H1 (cell line): ENCODE data around the gene KIF27.
A peak's percentile ranks its signal among the peaks of the same experiment; 100 is the strongest.

Experiments
- BCL11A ChIP-seq, 2 experiments: IDR thresholded peaks; one replicate each; pipeline ENCODE4 v1.6.1; 2011; ENCODE audit warnings: low read depth in 2 of 2, low read length in 2 of 2, mild to moderate bottlenecking in 2 of 2
- CEBPB ChIP-seq: IDR thresholded peaks from 2 replicates; pipeline ENCODE4 v1.6.1; 2012; ENCODE audit warnings: low read depth, low read length
- EP300 ChIP-seq, 2 experiments: IDR thresholded peaks; 1 replicate in 1 of 2; 2 replicates in 1 of 2; pipeline ENCODE4 v1.6.1; 2011 to 2012; ENCODE audit warnings: low read depth in 2 of 2, low read length in 2 of 2, mild to moderate bottlenecking in 2 of 2, borderline replicate concordance in 1 of 2, inconsistent platforms in 1 of 2, moderate library complexity in 1 of 2
- EZH2 ChIP-seq: fragments of 200-600 bp; sonication (generic); IDR thresholded peaks from 2 replicates; pipeline ENCODE4 v1.7.1; 2012; ENCODE audit warnings: low read depth, mild to moderate bottlenecking, moderate library complexity, low read length, inconsistent platforms; ENCODE audit not compliant: severe bottlenecking
- JUN ChIP-seq: IDR thresholded peaks from 2 replicates; pipeline ENCODE4 v1.6.1; 2011; ENCODE audit warnings: low read depth, mild to moderate bottlenecking, improper control_type of control experiment, low read length
- POLR2AphosphoS5 ChIP-seq: IDR thresholded peaks from 2 replicates; pipeline ENCODE4 v1.6.1; 2011; ENCODE audit warnings: low read depth, low read length
- RFX5 ChIP-seq: IDR thresholded peaks from 2 replicates; pipeline ENCODE4 v1.6.1; 2011; ENCODE audit warnings: low read depth, low read length, improper control_type of control experiment, borderline replicate concordance
- SIX5 ChIP-seq: IDR thresholded peaks from 2 replicates; pipeline ENCODE4 v1.6.1; 2011; ENCODE audit warnings: mild to moderate bottlenecking, low read depth, low read length
- TAF7 ChIP-seq: optimal IDR thresholded peaks from 2 replicates; pipeline ENCODE3; 2011; ENCODE audit warnings: low read depth, mild to moderate bottlenecking, inconsistent platforms, low read length, moderate library complexity, borderline replicate concordance
- TBP ChIP-seq: IDR thresholded peaks from 2 replicates; pipeline ENCODE4 v1.6.1; 2011; ENCODE audit warnings: low read depth, low read length, improper control_type of control experiment
- TF ChIP-seq, protein P1 (sequence below), 3 experiments: IDR thresholded peaks; 1 replicate in 2 of 3; 2 replicates in 1 of 3; pipeline versions ENCODE4 v1.5.1 to v1.6.1; 2011; ENCODE audit warnings: low read length in 3 of 3, mild to moderate bottlenecking in 3 of 3, inconsistent platforms in 2 of 3, low read depth in 1 of 3, moderate library complexity in 1 of 3; ENCODE audit not compliant: insufficient read depth in 1 of 3; ENCODE audit errors: control extremely low read depth in 1 of 3

DNA sequence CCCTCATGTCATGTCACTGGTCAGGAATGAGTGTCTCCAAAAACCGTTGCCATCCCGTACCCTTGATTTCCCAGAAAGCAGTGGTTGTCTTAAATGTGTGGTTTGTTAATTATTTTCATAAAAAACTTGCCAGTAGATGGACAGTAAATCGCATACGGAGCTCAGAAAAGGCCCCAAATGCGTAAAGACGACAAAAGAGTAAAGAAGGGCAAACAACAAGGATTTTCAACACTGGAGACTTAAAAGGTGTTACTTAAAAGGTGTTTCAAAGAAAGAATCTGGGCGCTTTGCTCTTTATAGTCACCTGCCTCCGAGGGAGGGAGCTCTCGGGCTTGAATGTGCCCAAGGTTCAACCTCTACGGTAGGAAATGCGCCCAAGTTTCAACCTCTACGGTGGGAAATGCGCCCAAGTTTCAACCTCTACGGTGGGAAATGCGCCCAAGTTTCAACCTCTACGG is 734 bp downstream of the KIF27 start:
- TF ChIP-seq, protein P1, sequence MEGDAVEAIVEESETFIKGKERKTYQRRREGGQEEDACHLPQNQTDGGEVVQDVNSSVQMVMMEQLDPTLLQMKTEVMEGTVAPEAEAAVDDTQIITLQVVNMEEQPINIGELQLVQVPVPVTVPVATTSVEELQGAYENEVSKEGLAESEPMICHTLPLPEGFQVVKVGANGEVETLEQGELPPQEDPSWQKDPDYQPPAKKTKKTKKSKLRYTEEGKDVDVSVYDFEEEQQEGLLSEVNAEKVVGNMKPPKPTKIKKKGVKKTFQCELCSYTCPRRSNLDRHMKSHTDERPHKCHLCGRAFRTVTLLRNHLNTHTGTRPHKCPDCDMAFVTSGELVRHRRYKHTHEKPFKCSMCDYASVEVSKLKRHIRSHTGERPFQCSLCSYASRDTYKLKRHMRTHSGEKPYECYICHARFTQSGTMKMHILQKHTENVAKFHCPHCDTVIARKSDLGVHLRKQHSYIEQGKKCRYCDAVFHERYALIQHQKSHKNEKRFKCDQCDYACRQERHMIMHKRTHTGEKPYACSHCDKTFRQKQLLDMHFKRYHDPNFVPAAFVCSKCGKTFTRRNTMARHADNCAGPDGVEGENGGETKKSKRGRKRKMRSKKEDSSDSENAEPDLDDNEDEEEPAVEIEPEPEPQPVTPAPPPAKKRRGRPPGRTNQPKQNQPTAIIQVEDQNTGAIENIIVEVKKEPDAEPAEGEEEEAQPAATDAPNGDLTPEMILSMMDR (IDR thresholded peaks at IDR 0.05; ENCODE audit: control extremely low read depth in 1 of 3, insufficient read depth in 1 of 3, low read depth in 1 of 3, low read length in 3 of 3) = peak in 1 of 3 experiments; percentile 3; a peak in 1 of 4 replicates
- TF ChIP-seq BCL11A (IDR thresholded peaks at IDR 0.05; ENCODE audit: low read depth in 2 of 2, low read length in 2 of 2) (no peak), TBP (peak; percentile 95), TAF7 (peak; percentile 100), EP300 (IDR thresholded peaks at IDR 0.05; ENCODE audit: borderline replicate concordance in 1 of 2, low read depth in 2 of 2, low read length in 2 of 2) (no peak), POLR2AphosphoS5 (no peak), RFX5 (no peak), EZH2 (no peak), CEBPB (no peak), JUN (no peak), SIX5 (no peak)
